ENCODE data around the gene UCHL1.
"Not testable (repeated sequence)": the region's sequence is repeated elsewhere in the genome, so short reads cannot be mapped to it uniquely, and the experiment has no call there.

UCHL1 gene

GRCh38 chr4:41236508-41236907, 20.2 kb upstream of the UCHL1 start:
- DNase-seq (ENCODE audit: low read depth) = no peak

- no peak for DNase-seq (ENCODE audit: low read depth)
Measured at GRCh38 chr4:41241919-41242318, 14.8 kb upstream of the UCHL1 start.

GRCh38 chr4:41245983-41246382, 10.7 kb upstream of the UCHL1 start:
- DNase-seq (ENCODE audit: low read depth) = no peak

- DNase-seq (ENCODE audit: low read depth) = no peak
Measured at GRCh38 chr4:41256131-41256739, 493 bp upstream of the UCHL1 start.

GRCh38 chr4:41257257-41257901, 651 bp downstream of the UCHL1 start:
- no peak for DNase-seq (ENCODE audit: low read depth)

- DNase-seq (ENCODE audit: low read depth) = no peak
Measured at GRCh38 chr4:41257906-41258305, 1.2 kb downstream of the UCHL1 start.

GRCh38 chr4:41258783-41259182, 2.1 kb downstream of the UCHL1 start:
- no peak for DNase-seq (ENCODE audit: low read depth)

GRCh38 chr4:41260116-41260733, 3.5 kb downstream of the UCHL1 start:
- DNase-seq (ENCODE audit: low read depth) = no peak

GRCh38 chr4:41262198-41262597, 5.5 kb downstream of the UCHL1 start:
- DNase-seq (ENCODE audit: low read depth) = no peak

GRCh38 chr4:41264212-41264611, 7.5 kb downstream of the UCHL1 start:
- no peak for DNase-seq (ENCODE audit: low read depth)

- DNase-seq (ENCODE audit: low read depth) = no peak
Measured at GRCh38 chr4:41267997-41268396, 11.3 kb downstream of the UCHL1 start.

GRCh38 chr4:41268721-41269517, 12.2 kb downstream of the UCHL1 start:
- no peak for DNase-seq (ENCODE audit: low read depth)

GRCh38 chr4:41269682-41270081, 13.0 kb downstream of the UCHL1 start:
- no peak for DNase-seq (ENCODE audit: low read depth)

- DNase-seq (ENCODE audit: low read depth) = not testable (repeated sequence)
Measured at GRCh38 chr4:41275931-41276330, 19.2 kb downstream of the UCHL1 start.

- no peak for DNase-seq (ENCODE audit: low read depth)
Measured at GRCh38 chr4:41280010-41280409, 23.3 kb downstream of the UCHL1 start.

GRCh38 chr4:41281038-41281634, 24.4 kb downstream of the UCHL1 start:
- DNase-seq (ENCODE audit: low read depth) = no peak

- no peak for DNase-seq (ENCODE audit: low read depth)
Measured at GRCh38 chr4:41282366-41282765, 25.6 kb downstream of the UCHL1 start.

GRCh38 chr4:41285202-41285863, 28.6 kb downstream of the UCHL1 start:
- DNase-seq (ENCODE audit: low read depth) = no peak

GRCh38 chr4:41285864-41286235, 29.1 kb downstream of the UCHL1 start:
- DNase-seq (ENCODE audit: low read depth) = no peak

GRCh38 chr4:41287005-41287404, 30.3 kb downstream of the UCHL1 start:
- DNase-seq (ENCODE audit: low read depth) = no peak

GRCh38 chr4:41287852-41288251, 31.1 kb downstream of the UCHL1 start:
- no peak for DNase-seq (ENCODE audit: low read depth)

GRCh38 chr4:41288254-41288653, 31.5 kb downstream of the UCHL1 start:
- no peak for DNase-seq (ENCODE audit: low read depth)
